Fibroblast of the aortic adventitia (primary cell): ENCODE data around the gene SLC29A4. TPM values are rescaled to one million over a fixed set of nuclear protein-coding genes. Genes with fewer than 3 reads are reported as not detected.
"Not testable (repeated sequence)": the region's sequence is repeated elsewhere in the genome, so short reads cannot be mapped to it uniquely, and the experiment has no call there.

Experiments used
- DNase-seq: peaks from one replicate; pipeline ENCODE4 v3.0.0-alpha.2; 2010; ENCODE audit warnings: low read depth
- H3K4me3 ChIP-seq: 2 replicates; pipeline ENCODE4 v1.5.1; 2011; ENCODE audit warnings: low read depth, mild to moderate bottlenecking, control low read depth, low read length, moderate library complexity
- CTCF ChIP-seq: IDR thresholded peaks from 2 replicates; pipeline ENCODE4 v1.5.1; 2011; ENCODE audit warnings: mild to moderate bottlenecking, low read length, control low read depth, inconsistent platforms; ENCODE audit not compliant: insufficient read depth
- total RNA-seq: library from RNA; depleted of rRNA; stranded (reverse); fragments of >200 nt; gene quantifications from 2 replicates; pipeline ENCODE4 v1.2.3, GENCODE V29; 2012; ENCODE audit warnings: low replicate concordance

The SLC29A4 gene
- total RNA-seq, 1 donor: 0.90 TPM

- H3K4me3 ChIP-seq: no peak overlapping the region
- TF ChIP-seq CTCF: no peak
- DNase-seq: no peak
Measured at GRCh38 chr7:5274441-5274840, 8.3 kb upstream of the SLC29A4 start.

GRCh38 chr7:5274985-5275431 is 7.7 kb upstream of the SLC29A4 start:
- not testable (repeated sequence) for H3K4me3 ChIP-seq
- DNase-seq: peak; percentile 11

GRCh38 chr7:5275510-5275909 is 7.2 kb upstream of the SLC29A4 start:
- peak; percentile 7 for DNase-seq
- not testable (repeated sequence) for H3K4me3 ChIP-seq

GRCh38 chr7:5276123-5276522 is 6.6 kb upstream of the SLC29A4 start:
- DNase-seq, H3K4me3 ChIP-seq: not testable (repeated sequence)

- TF ChIP-seq CTCF: no peak
- no peak overlapping the region for H3K4me3 ChIP-seq
- DNase-seq: no peak
Measured at GRCh38 chr7:5276611-5277010, 6.1 kb upstream of the SLC29A4 start.

GRCh38 chr7:5278766-5279165 is 4.0 kb upstream of the SLC29A4 start:
- DNase-seq: peak; percentile 7
- no peak for TF ChIP-seq CTCF
- H3K4me3 ChIP-seq: no peak overlapping the region

GRCh38 chr7:5279734-5280133 is 3.0 kb upstream of the SLC29A4 start:
- no peak for TF ChIP-seq CTCF
- no peak for DNase-seq
- no peak overlapping the region for H3K4me3 ChIP-seq

- not testable (repeated sequence) for DNase-seq, H3K4me3 ChIP-seq
Measured at GRCh38 chr7:5281598-5282500, 894 bp upstream of the SLC29A4 start.
